ENCODE measurements around the gene PMS2. TPM values are rescaled to one million over a fixed set of nuclear protein-coding genes. Genes with fewer than 3 reads are reported as not detected.

Gene PMS2
- total RNA-seq (2022) (22.6 TPM in 2 replicates), Bru-seq, nascent RNA (percentile 65 among the genes with signal in this experiment), BruChase-seq, experiment 1, labeled RNA remaining after a 2-hour chase (percentile 70 among the genes with signal in this experiment), BruChase-seq, experiment 2, labeled RNA remaining after a 6-hour chase (percentile 68 among the genes with signal in this experiment)
- long read RNA-seq, partial matches to known transcripts: 2 of 9 reads
- long read RNA-seq, other reads (novel, unspliced or antisense): 3 of 9 reads

GRCh38 chr7:6008668-6009611 is at the start of gene PMS2, which contains the start of gene AIMP2:
TSS of gene PMS2 (minus strand) at chr7:6009049. CDS start at chr7:6009019, 30 bp downstream.
TSS of gene AIMP2 (plus strand) at chr7:6009272. CDS start at chr7:6009364, 92 bp downstream.
- BruUV-seq (replicated peaks): TSS peak; percentile 78
- no peaks in the 10 kb centered on the region for H3K9me3 Mint-ChIP-seq (ENCODE audit: unreplicated experiment)
- intact Hi-C loops (cut with micrococcal nuclease; ENCODE audit: unreplicated experiment): loop anchor here (1.0 kb wide), 1 partner anchor 14 kb away; no protein-coding TSS in a partner anchor
- peak in 1 of 2 experiments; percentile 18 for TF ChIP-seq CTCF (IDR thresholded peaks at IDR 0.05; ENCODE audit: insufficient read depth in 1 of 2, low read depth in 1 of 2, low read length in 1 of 2, severe bottlenecking in 1 of 2, unreplicated experiment in 1 of 2)
- ChIA-PET POLR2A (interaction anchor here (0.5 to 1.9 kb wide), 7 partner anchors 11 to 236 kb away, joined by 3 to 11 read pairs (median 5); no protein-coding TSS in a partner anchor), CTCF (interaction anchor here (0.5 to 2.3 kb wide), 6 partner anchors 12 to 171 kb away, joined by 3 to 18 read pairs (median 4); no protein-coding TSS in a partner anchor)
- peaks cover 49% of the 10 kb centered on the region for H3K36me3 Mint-ChIP-seq (ENCODE audit: insufficient read depth, unreplicated experiment)
- Histone ChIP-seq H3K36me3 (ENCODE audit: control insufficient read depth, insufficient read depth, low read length) (peaks cover 1% of the 10 kb centered on the region; the same call in 1 of the 2 replicates), H3K4me3 (ENCODE audit: low read depth, low read length) (peak within 1 kb of the TSS; percentile 77), H3K4me1 (peaks cover 8% of the 10 kb centered on the region), H3K9me3 (no peaks in the 10 kb centered on the region), H3K27me3 (replicated peaks; ENCODE audit: control insufficient read depth, insufficient read depth, low read length) (no peaks in the 10 kb centered on the region)
- H3K27me3 Mint-ChIP-seq (ENCODE audit: insufficient read depth, unreplicated experiment): no peaks in the 10 kb centered on the region
- peaks cover 13% of the 10 kb centered on the region for H3K4me1 Mint-ChIP-seq (ENCODE audit: low read depth, unreplicated experiment)
- peak within 1 kb of the TSS; percentile 90 for H3K27ac Mint-ChIP-seq (ENCODE audit: unreplicated experiment)
- DNase-seq: peak; percentile 99
- peak within 1 kb of the TSS; percentile 84 for H3K4me3 Mint-ChIP-seq (ENCODE audit: unreplicated experiment)

- peak overlapping the region; percentile 86 for H3K4me3 ChIP-seq (ENCODE audit: low read depth, low read length)
- peaks cover 11% of the 10 kb centered on the region for H3K4me1 ChIP-seq
- TF ChIP-seq CTCF (IDR thresholded peaks at IDR 0.05; ENCODE audit: insufficient read depth in 1 of 2, low read depth in 1 of 2, low read length in 1 of 2, severe bottlenecking in 1 of 2, unreplicated experiment in 1 of 2): no peak
- no peaks in the 10 kb centered on the region for H3K9me3 ChIP-seq
- no peaks in the 10 kb centered on the region for H3K36me3 ChIP-seq (ENCODE audit: control insufficient read depth, insufficient read depth, low read length)
- H3K27ac Mint-ChIP-seq (ENCODE audit: unreplicated experiment): peak overlapping the region; percentile 98
- peaks cover 46% of the 10 kb centered on the region for H3K36me3 Mint-ChIP-seq (ENCODE audit: insufficient read depth, unreplicated experiment)
- POLR2A ChIA-PET: interaction anchor here (0.5 to 0.7 kb wide), 3 partner anchors 31 to 232 kb away, joined by 6 to 7 read pairs (median 6); no protein-coding TSS in a partner anchor
- BruUV-seq (replicated peaks): no TSS peak
- no peaks in the 10 kb centered on the region for H3K27me3 Mint-ChIP-seq (ENCODE audit: insufficient read depth, unreplicated experiment)
- DNase-seq: no peak
- intact Hi-C loops (cut with micrococcal nuclease; ENCODE audit: unreplicated experiment): no loop called here
- no peaks in the 10 kb centered on the region for H3K9me3 Mint-ChIP-seq (ENCODE audit: unreplicated experiment)
- CTCF ChIA-PET: interaction anchor here (0.7 kb wide), 1 partner anchor 49 kb away, joined by 4 read pairs; the partner anchor contains the start of genes AIMP2 and PMS2
- H3K4me1 Mint-ChIP-seq (ENCODE audit: low read depth, unreplicated experiment): no peaks in the 10 kb centered on the region
- H3K27me3 ChIP-seq (replicated peaks; ENCODE audit: control insufficient read depth, insufficient read depth, low read length): no peaks in the 10 kb centered on the region
- peak overlapping the region; percentile 93 for H3K4me3 Mint-ChIP-seq (ENCODE audit: unreplicated experiment)
Measured at GRCh38 chr7:6057316-6058129, 48.7 kb upstream of the PMS2 start.
